ENCODE data around the gene BCL7B.

DNA sequence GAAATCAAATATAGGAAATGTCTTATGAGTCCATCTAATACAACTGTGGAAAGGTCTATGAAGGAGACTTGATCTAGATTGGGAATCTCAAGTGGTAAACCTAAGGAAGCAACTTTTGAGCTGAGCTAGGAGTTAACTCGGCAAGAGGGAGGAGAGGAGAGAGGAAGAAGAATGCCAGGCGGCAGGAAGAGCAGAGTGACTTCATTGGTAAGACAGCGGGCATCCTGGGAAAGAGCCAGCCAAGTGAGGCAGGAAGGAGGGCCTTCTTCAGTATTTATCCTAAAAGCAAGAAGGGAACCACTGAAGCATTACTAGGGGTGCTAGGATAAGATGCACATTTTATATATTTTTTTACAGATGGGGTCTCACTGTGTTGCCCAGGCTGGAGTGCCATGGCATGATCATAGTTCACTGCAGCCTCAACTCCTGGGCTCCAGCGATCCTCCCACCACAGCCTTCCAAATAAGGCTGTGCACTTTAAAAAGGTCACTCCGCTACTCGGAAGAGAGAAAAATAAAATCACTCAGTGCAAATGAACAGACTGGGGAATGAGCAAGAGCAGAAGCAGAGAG is 2.0 kb downstream of the BCL7B start:
- TF ChIP-seq POLR2AphosphoS5 (IDR thresholded peaks at IDR 0.05): no peak
- TF ChIP-seq, protein P1, sequence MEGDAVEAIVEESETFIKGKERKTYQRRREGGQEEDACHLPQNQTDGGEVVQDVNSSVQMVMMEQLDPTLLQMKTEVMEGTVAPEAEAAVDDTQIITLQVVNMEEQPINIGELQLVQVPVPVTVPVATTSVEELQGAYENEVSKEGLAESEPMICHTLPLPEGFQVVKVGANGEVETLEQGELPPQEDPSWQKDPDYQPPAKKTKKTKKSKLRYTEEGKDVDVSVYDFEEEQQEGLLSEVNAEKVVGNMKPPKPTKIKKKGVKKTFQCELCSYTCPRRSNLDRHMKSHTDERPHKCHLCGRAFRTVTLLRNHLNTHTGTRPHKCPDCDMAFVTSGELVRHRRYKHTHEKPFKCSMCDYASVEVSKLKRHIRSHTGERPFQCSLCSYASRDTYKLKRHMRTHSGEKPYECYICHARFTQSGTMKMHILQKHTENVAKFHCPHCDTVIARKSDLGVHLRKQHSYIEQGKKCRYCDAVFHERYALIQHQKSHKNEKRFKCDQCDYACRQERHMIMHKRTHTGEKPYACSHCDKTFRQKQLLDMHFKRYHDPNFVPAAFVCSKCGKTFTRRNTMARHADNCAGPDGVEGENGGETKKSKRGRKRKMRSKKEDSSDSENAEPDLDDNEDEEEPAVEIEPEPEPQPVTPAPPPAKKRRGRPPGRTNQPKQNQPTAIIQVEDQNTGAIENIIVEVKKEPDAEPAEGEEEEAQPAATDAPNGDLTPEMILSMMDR (IDR thresholded peaks at IDR 0.05): no peak

All from breast epithelium (tissue), 3 donors.